ENCODE data around the gene SEPHS2. TPM values are rescaled to one million over a fixed set of nuclear protein-coding genes. Genes with fewer than 3 reads are reported as not detected.

The SEPHS2 gene
- total RNA-seq: 34.7 and 43.4 TPM in 2 replicates

GRCh38 chr16:30445408-30446202 is at the start of gene SEPHS2:
TSS of gene SEPHS2 (minus strand) at chr16:30445874. CDS start at chr16:30445727, 147 bp downstream.

GRCh38 chr16:30472328-30472942 is 26.8 kb upstream of the SEPHS2 start, which contains the start of gene ITGAL:
TSS of gene ITGAL (plus strand) at chr16:30472742. CDS start at chr16:30472838, 96 bp downstream.

GRCh38 chr16:30429678-30430427 is 15.8 kb downstream of the SEPHS2 start, which contains the start of gene DCTPP1:
TSS of gene DCTPP1 (minus strand) at chr16:30430030. CDS start at chr16:30429980, 50 bp downstream.

GRCh38 chr16:30407102-30407803 is 38.4 kb downstream of the SEPHS2 start, which contains the start of gene ZNF771:
TSS of gene ZNF771 (plus strand) at chr16:30407606. CDS start at chr16:30408054, 448 bp downstream.

GRCh38 chr16:30395155-30395991 is 50.3 kb downstream of the SEPHS2 start, which contains the start of gene ZNF48:
TSS of gene ZNF48 (plus strand) at chr16:30395420. CDS start at chr16:30395795, 375 bp downstream.

Other genes with a start within 250 kb of the SEPHS2 start
- gene SULT1A3, start 246.6 kb downstream of the SEPHS2 start, total RNA-seq: 1.0 and 1.9 TPM in 2 replicates
- under 0.01 and 1.8 TPM in 2 replicates for gene NPIPB13, start 197.4 kb downstream of the SEPHS2 start, total RNA-seq
- 28.9 and 32.1 TPM in 2 replicates for gene CD2BP2, start 90.6 kb downstream of the SEPHS2 start, total RNA-seq
- gene TBC1D10B, start 75.4 kb downstream of the SEPHS2 start, total RNA-seq: 21.5 and 35.7 TPM in 2 replicates
- gene MYL11, start 71.1 kb downstream of the SEPHS2 start, total RNA-seq: not detected in 2 replicates
- gene SEPTIN1, start 63.3 kb downstream of the SEPHS2 start, total RNA-seq: 0.07 TPM in 1 of 2 replicates, not detected in the other
- gene ZNF48, start 50.5 kb downstream of the SEPHS2 start, total RNA-seq: 9.0 and 13.0 TPM in 2 replicates
- 6.0 and 8.2 TPM in 2 replicates for gene ZNF771, start 38.3 kb downstream of the SEPHS2 start, total RNA-seq
- gene DCTPP1, start 15.8 kb downstream of the SEPHS2 start, total RNA-seq: 15.5 and 25.6 TPM in 2 replicates
- under 0.01 TPM in 1 of 2 replicates, not detected in the other for gene ITGAL, start 26.9 kb upstream of the SEPHS2 start, total RNA-seq
- 31.5 and 34.2 TPM in 2 replicates for gene ZNF768, start 80.7 kb upstream of the SEPHS2 start, total RNA-seq
- 5.7 and 6.8 TPM in 2 replicates for gene ZNF747, start 89.0 kb upstream of the SEPHS2 start, total RNA-seq
- 3.4 and 4.3 TPM in 2 replicates for gene ZNF764, start 112.5 kb upstream of the SEPHS2 start, total RNA-seq
- 4.8 and 5.5 TPM in 2 replicates for gene ZNF688, start 125.8 kb upstream of the SEPHS2 start, total RNA-seq
- 4.1 and 8.2 TPM in 2 replicates for gene ZNF785, start 139.8 kb upstream of the SEPHS2 start, total RNA-seq
- 3.1 and 4.7 TPM in 2 replicates for gene ZNF689, start 164.5 kb upstream of the SEPHS2 start, total RNA-seq
- gene PRR14, start 205.1 kb upstream of the SEPHS2 start, total RNA-seq: 7.9 and 10.5 TPM in 2 replicates
- gene FBRS, start 212.6 kb upstream of the SEPHS2 start, total RNA-seq: 14.7 and 20.6 TPM in 2 replicates

All from nasal cavity respiratory epithelium epithelial cell of viscerocranial mucosa (primary cell).